B cell (primary cell): ENCODE data around the gene TOLLIP. TPM values are rescaled to one million over a fixed set of nuclear protein-coding genes. Genes with fewer than 3 reads are reported as not detected.
"Not testable (repeated sequence)": the region's sequence is repeated elsewhere in the genome, so short reads cannot be mapped to it uniquely, and the experiment has no call there.

Source experiments
- ATAC-seq: fragments of 200-7000 bp; cut with Tn5 transposase; one replicate; pipeline ENCODE4 v1.10.0; 2021; ENCODE audit warnings: low read depth, mild to moderate bottlenecking, moderate number of reproducible peaks, moderate library complexity
- CTCF ChIA-PET: fragments of 350-600 bp; sonication (Branson Sonifier 250); formaldehyde crosslinking; loops from one replicate; lab custom pipeline; 2021; ENCODE audit warnings: antibody characterized with exemption, inconsistent platforms; lab: Charles Lee
- POLR2A ChIA-PET: fragments of 350-600 bp; sonication (Branson Sonifier 250); formaldehyde crosslinking; loops from one replicate; lab custom pipeline; 2021; ENCODE audit warnings: antibody characterized with exemption; lab: Charles Lee
- DNase-seq: peaks from one replicate; pipeline ENCODE4 v3.0.0; 2013
- H2AFZ ChIP-seq: 2 replicates; pipeline ENCODE4 v1.6.1; 2012; ENCODE audit warnings: mild to moderate bottlenecking, low read depth, low read length; ENCODE audit not compliant: insufficient read depth, poor library complexity, severe bottlenecking
- H3K27ac ChIP-seq, 2 donors: 1 replicate in 1 of 2; 2 replicates in 1 of 2; pipeline ENCODE4 v1.5.1; 2012 to 2013; ENCODE audit warnings: low read length in 2 of 2, mild to moderate bottlenecking in 2 of 2, moderate library complexity in 1 of 2
- H3K27me3 ChIP-seq, 4 experiments: fragments of 200-600 bp in 1 of 4; sonication (generic) in 1 of 4; replicated peaks in 1 of 4; 1 replicate in 2 of 4; 2 replicates in 2 of 4; pipeline versions ENCODE4 v1.6.1 to v1.7.0; 2013 to 2016; ENCODE audit warnings: low read length in 3 of 4, mild to moderate bottlenecking in 2 of 4, mixed read lengths in 1 of 4, moderate library complexity in 1 of 4; ENCODE audit not compliant: insufficient read depth in 4 of 4, control insufficient read depth in 3 of 4; ENCODE audit errors: control extremely low read depth in 1 of 4
- H3K36me3 ChIP-seq, 2 experiments: replicated peaks in 1 of 2; 1 replicate in 1 of 2; 2 replicates in 1 of 2; pipeline versions ENCODE4 v1.6.1 to v1.7.1; 2013; ENCODE audit warnings: low read length in 1 of 2; ENCODE audit not compliant: insufficient read depth in 2 of 2, control insufficient read depth in 1 of 2; ENCODE audit errors: control extremely low read depth in 1 of 2, extremely low read depth in 1 of 2
- H3K4me1 ChIP-seq, 2 donors: fragments of 200-600 bp in 1 of 2; sonication (generic) in 1 of 2; 1 replicate in 1 of 2; 2 replicates in 1 of 2; pipeline versions ENCODE4 v1.5.1 to v1.6.1; 2013 to 2017; ENCODE audit warnings: low read length in 2 of 2; ENCODE audit not compliant: control insufficient read depth in 2 of 2, insufficient read depth in 2 of 2
- H3K4me2 ChIP-seq: replicated peaks from 2 replicates; pipeline ENCODE3; 2012; ENCODE audit warnings: mild to moderate bottlenecking, low read depth, low read length; ENCODE audit not compliant: poor library complexity, severe bottlenecking
- H3K4me3 ChIP-seq, 5 experiments: fragments of 200-600 bp in 1 of 5; sonication (generic) in 1 of 5; 1 replicate in 3 of 5; 2 replicates in 2 of 5; pipeline versions ENCODE4 v1.5.1 to v1.7.0; 2011 to 2016; ENCODE audit warnings: low read length in 4 of 5, mild to moderate bottlenecking in 4 of 5, low read depth in 2 of 5, control low read depth in 1 of 5, moderate library complexity in 1 of 5; ENCODE audit not compliant: insufficient read depth in 1 of 5; ENCODE audit errors: control extremely low read depth in 1 of 5, extremely low read depth in 1 of 5
- H3K79me2 ChIP-seq: fragments of 200-600 bp; sonication (generic); one replicate; pipeline ENCODE4 v1.6.0; 2016; ENCODE audit warnings: low read length; ENCODE audit not compliant: control insufficient read depth, insufficient read depth
- H3K9ac ChIP-seq: fragments of 200-600 bp; sonication (generic); 2 replicates; pipeline ENCODE4 v1.6.1; 2017; ENCODE audit warnings: mild to moderate bottlenecking, low read length, moderate library complexity
- H3K9me3 ChIP-seq, 3 donors: one replicate each; pipeline versions ENCODE4 v1.6.1 to v1.7.1; 2013; ENCODE audit warnings: low read length in 2 of 3; ENCODE audit not compliant: control insufficient read depth in 2 of 3, insufficient read depth in 1 of 3; ENCODE audit errors: control extremely low read depth in 1 of 3
- H4K20me1 ChIP-seq: 2 replicates; pipeline ENCODE4 v1.6.0; 2012; ENCODE audit warnings: mild to moderate bottlenecking, low read length; ENCODE audit not compliant: insufficient read depth, control insufficient read depth, poor library complexity, severe bottlenecking
- H3K27ac Mint-ChIP-seq: one replicate; pipeline ENCODE4 v1.8.0; 2021; ENCODE audit warnings: mixed read lengths
- H3K27me3 Mint-ChIP-seq: one replicate; pipeline ENCODE4 v1.8.0; 2021; ENCODE audit warnings: mixed read lengths
- H3K4me1 Mint-ChIP-seq: one replicate; pipeline ENCODE4 v1.8.0; 2021; ENCODE audit warnings: mixed read lengths
- H3K4me3 Mint-ChIP-seq: one replicate; pipeline ENCODE4 v1.8.0; 2021; ENCODE audit warnings: mixed read lengths
- H3K9me3 Mint-ChIP-seq: one replicate; pipeline ENCODE4 v1.8.0; 2022; ENCODE audit warnings: mixed read lengths; ENCODE audit not compliant: insufficient read depth
- CTCF ChIP-seq: fragments of 200-600 bp; IDR thresholded peaks from one replicate; pipeline ENCODE4 v1.8.0; 2022; ENCODE audit warnings: antibody characterized with exemption, mild to moderate bottlenecking
- EZH2 ChIP-seq: IDR thresholded peaks from 2 replicates; pipeline ENCODE4 v1.6.1; 2012; ENCODE audit warnings: borderline replicate concordance, low read depth, mild to moderate bottlenecking, moderate library complexity, low read length; ENCODE audit not compliant: insufficient read depth, poor library complexity, severe bottlenecking
- WGBS: methylation state at CpG from one replicate; pipeline ENCODE4 v1.1.5; 2013; ENCODE audit warnings: missing lambda C conversion rate; ENCODE audit not compliant: insufficient coverage; 5-methylcytosine and 5-hydroxymethylcytosine counted together
- intact Hi-C: fragments of 100-400 bp; cut with micrococcal nuclease; formaldehyde crosslinking; loops from one replicate; pipeline ENCODE4 v1.10.0; 2022
- polyA minus RNA-seq: library from RNA; depleted of rRNA, polyadenylated mRNA; stranded (reverse); fragments of >200 nt; gene quantifications from 2 replicates; pipeline ENCODE4 v1.2.3, GENCODE V29; 2012
- polyA plus RNA-seq: library from polyadenylated mRNA; depleted of rRNA; stranded (reverse); fragments of >200 nt; gene quantifications from 2 replicates; pipeline ENCODE4 v1.2.3, GENCODE V29; 2012
- total RNA-seq, 2 donors: library from RNA; stranded (reverse); fragments of 120-200 nt in 1 of 2; gene quantifications; 1 replicate in 1 of 2; 2 replicates in 1 of 2; pipeline versions ENCODE4 v1.2.3 to v1.2.4, GENCODE V29; 2013 to 2022

TOLLIP gene
- total RNA-seq (52.5 and 59.7 TPM in 2 replicates), polyA plus RNA-seq (32.4 and 34.7 TPM in 2 replicates), polyA minus RNA-seq (66.4 and 67.7 TPM in 2 replicates)
- total RNA-seq (2013): 17.5 TPM

GRCh38 chr11:1309498-1310317 is at the start of gene TOLLIP:
TOLLIP (minus strand) TSS chr11:1309632; CDS start chr11:1309498, 134 bp downstream.
- Histone ChIP-seq H3K27me3 (no peaks in the 10 kb centered on the region), H3K9ac (peak within 1 kb of the TSS; percentile 72), H3K4me1 (peaks cover 48 to 53% of the 10 kb centered on the region in 2 donors), H3K9me3 (peaks cover 0 to 16% (median 13%) of the 10 kb centered on the region in 3 donors), H3K79me2 (peaks cover 45% of the 10 kb centered on the region), H3K36me3 (peaks cover 0 to 6% of the 10 kb centered on the region in 2 experiments), H3K27ac (peak within 1 kb of the TSS; percentile 87), H2AFZ (peak within 1 kb of the TSS; percentile 90), H3K4me3 (peak within 1 kb of the TSS; percentile 28 to 71 (median 69)), H3K4me2 (peak within 1 kb of the TSS; percentile 91), H4K20me1 (peaks cover 43% of the 10 kb centered on the region)
- no peak for TF ChIP-seq EZH2
- TF ChIP-seq CTCF: no peak
- ATAC-seq (peak; percentile 71), DNase-seq (peak; percentile 98)
- H3K27ac Mint-ChIP-seq: peak within 1 kb of the TSS; percentile 94
- POLR2A ChIA-PET: interaction anchor here (0.9 to 1.7 kb wide), 2 partner anchors 74 to 80 kb away, joined by 3 to 15 read pairs; partner anchors contain the start of gene BRSK2
- CTCF ChIA-PET: interaction anchor here (0.8 to 4.8 kb wide), 5 partner anchors 74 to 265 kb away, joined by 3 to 31 read pairs (median 3); partner anchors contain the start of gene BRSK2
- no peaks in the 10 kb centered on the region for H3K9me3 Mint-ChIP-seq
- intact Hi-C loops: loop anchor here (1.0 to 5.0 kb wide), 6 partner anchors 27 to 772 kb away; partner anchors contain the start of genes BRSK2, HRAS and LRRC56
- no peaks in the 10 kb centered on the region for H3K27me3 Mint-ChIP-seq
- H3K4me3 Mint-ChIP-seq: peak within 1 kb of the TSS; percentile 83
- peaks cover 57% of the 10 kb centered on the region for H3K4me1 Mint-ChIP-seq
- 4% methylated on average over 97 of the region's 97 CpGs for WGBS

- ATAC-seq, H3K9me3 Mint-ChIP-seq, H3K27ac ChIP-seq, H3K4me1 Mint-ChIP-seq, H3K79me2 ChIP-seq, H2AFZ ChIP-seq, H3K27me3 Mint-ChIP-seq, DNase-seq, H3K4me3 Mint-ChIP-seq, H4K20me1 ChIP-seq, CTCF ChIA-PET, H3K27me3 ChIP-seq, H3K4me3 ChIP-seq, H3K9ac ChIP-seq, intact Hi-C loops, H3K27ac Mint-ChIP-seq, H3K4me1 ChIP-seq, H3K4me2 ChIP-seq, H3K36me3 ChIP-seq: not testable (repeated sequence)
- POLR2A ChIA-PET: interaction anchor here (0.7 kb wide), 1 partner anchor 15 kb away, joined by 3 read pairs; no protein-coding TSS in a partner anchor
- H3K9me3 ChIP-seq: peaks cover 0 to 15% (median 3%) of the 10 kb centered on the region in 3 donors
- 93% methylated on average over 14 of the region's 17 CpGs for WGBS
These were observed 49.5 kb upstream of the TOLLIP start for GRCh38 chr11:1358931-1359330.
